ENCODE data around the gene TNK1.

Gene TNK1

GRCh38 chr17:7425316-7425715, 44.4 kb downstream of the TNK1 start, which contains the start of gene SPEM2:
SPEM2 (plus strand) TSS chr17:7425616; CDS start chr17:7425689, 73 bp downstream.
- CTCF ChIA-PET: interaction anchor here (1.6 to 3.4 kb wide), 3 partner anchors 11 to 70 kb away, joined by 3 to 10 read pairs (median 5); partner anchors contain the start of gene TMEM95

GRCh38 chr17:7425756-7426155, 44.9 kb downstream of the TNK1 start:
- H3K4me3 ChIP-seq (ENCODE audit: low read depth, low read length): no peak overlapping the region
- TF ChIP-seq CTCF (IDR thresholded peaks at IDR 0.05; ENCODE audit: insufficient read depth, low read length, missing control alignments): no peak
- POLR2A ChIA-PET: no interaction called here
- CTCF ChIA-PET: interaction anchor here (1.6 to 3.4 kb wide), 3 partner anchors 11 to 71 kb away, joined by 3 to 10 read pairs (median 5); partner anchors contain the start of gene TMEM95
- DNase-seq (ENCODE audit: low read depth, low spot score): no peak

More at GRCh38 chr17:7425316-7425715, 44.4 kb downstream of the TNK1 start, which contains the start of gene SPEM2:
- H3K4me3 ChIP-seq (ENCODE audit: low read depth, low read length): no peak within 1 kb of the TSS
- TF ChIP-seq CTCF (IDR thresholded peaks at IDR 0.05; ENCODE audit: insufficient read depth, low read length, missing control alignments): no peak
- POLR2A ChIA-PET: interaction anchor here (1.2 kb wide), 1 partner anchor 19 kb away, joined by 6 read pairs; no protein-coding TSS in a partner anchor
- no peak for DNase-seq (ENCODE audit: low read depth, low spot score)

- H3K4me3 ChIP-seq (ENCODE audit: low read depth, low read length): no peak overlapping the region
- ChIA-PET POLR2A (no interaction called here), CTCF (interaction anchor here (3.4 kb wide), 1 partner anchor 10 kb away, joined by 10 read pairs; no protein-coding TSS in a partner anchor)
- DNase-seq (ENCODE audit: low read depth, low spot score): no peak
- no peak for TF ChIP-seq CTCF (IDR thresholded peaks at IDR 0.05; ENCODE audit: insufficient read depth, low read length, missing control alignments)
Observed at GRCh38 chr17:7426203-7426863, 45.4 kb downstream of the TNK1 start.

- TF ChIP-seq CTCF (IDR thresholded peaks at IDR 0.05; ENCODE audit: insufficient read depth, low read length, missing control alignments): no peak
- POLR2A ChIA-PET: no interaction called here
- no peak for DNase-seq (ENCODE audit: low read depth, low spot score)
- H3K4me3 ChIP-seq (ENCODE audit: low read depth, low read length): no peak overlapping the region
- CTCF ChIA-PET: interaction anchor here (1.4 kb wide), 1 partner anchor 133 kb away, joined by 3 read pairs; no protein-coding TSS in a partner anchor
Observed at GRCh38 chr17:7426896-7427489, 46.1 kb downstream of the TNK1 start.

- DNase-seq (ENCODE audit: low read depth, low spot score): no peak
- CTCF ChIA-PET: interaction anchor here (1.4 kb wide), 1 partner anchor 133 kb away, joined by 3 read pairs; no protein-coding TSS in a partner anchor
- POLR2A ChIA-PET: no interaction called here
- TF ChIP-seq CTCF (IDR thresholded peaks at IDR 0.05; ENCODE audit: insufficient read depth, low read length, missing control alignments): no peak
- H3K4me3 ChIP-seq (ENCODE audit: low read depth, low read length): no peak overlapping the region
Observed at GRCh38 chr17:7427549-7427948, 46.7 kb downstream of the TNK1 start.

GRCh38 chr17:7428557-7428956, 47.7 kb downstream of the TNK1 start, which contains the start of gene SPEM3:
SPEM3 (plus strand) TSS chr17:7428857; CDS start chr17:7428903, 46 bp downstream.
- no peak for DNase-seq (ENCODE audit: low read depth, low spot score)
- POLR2A ChIA-PET: interaction anchor here (0.6 kb wide), 1 partner anchor 8 kb away, joined by 3 read pairs; no protein-coding TSS in a partner anchor
- CTCF ChIA-PET: interaction anchor here (0.6 to 0.7 kb wide), 2 partner anchors 17 to 86 kb away, joined by 3 to 4 read pairs; no protein-coding TSS in a partner anchor
- no peak within 1 kb of the TSS for H3K4me3 ChIP-seq (ENCODE audit: low read depth, low read length)
- TF ChIP-seq CTCF (IDR thresholded peaks at IDR 0.05; ENCODE audit: insufficient read depth, low read length, missing control alignments): no peak
